GM21737 (cell line): ENCODE data around the gene ZNF462.

Experiments
- ATAC-seq: cut with Tn5 transposase; IDR thresholded peaks from one replicate; pipeline ENCODE4 v1.9.1; 2021; ENCODE audit warnings: mild to moderate bottlenecking, moderate library complexity; ENCODE audit not compliant: unreplicated experiment

ZNF462 gene

DNA sequence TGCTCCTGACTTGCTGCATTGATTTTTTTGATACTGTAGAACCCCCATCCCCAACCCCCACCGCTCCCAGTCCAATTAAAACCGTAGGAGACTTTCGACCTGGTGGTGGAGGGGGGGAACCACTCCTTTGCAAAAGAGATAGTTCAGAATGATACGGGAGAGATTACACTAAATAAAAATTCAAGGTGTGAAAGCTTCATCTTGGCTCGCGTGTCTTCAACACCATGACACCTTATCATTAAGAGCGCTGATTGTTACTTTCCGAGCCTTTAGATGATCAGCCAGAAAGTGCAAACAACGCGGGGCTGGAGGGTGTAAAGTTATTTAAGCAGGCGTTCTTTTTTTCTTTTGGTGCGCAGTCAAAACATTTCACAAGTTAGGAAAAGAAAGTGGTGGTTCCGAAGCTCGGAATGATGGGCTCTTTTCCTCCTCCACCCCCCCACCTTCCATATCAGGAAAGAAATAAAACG lies 1.3 kb upstream of the ZNF462 start:
- no peak for ATAC-seq

GRCh38 chr9:106862110-106862820 lies 701 bp upstream of the ZNF462 start:
- no peak for ATAC-seq

DNA sequence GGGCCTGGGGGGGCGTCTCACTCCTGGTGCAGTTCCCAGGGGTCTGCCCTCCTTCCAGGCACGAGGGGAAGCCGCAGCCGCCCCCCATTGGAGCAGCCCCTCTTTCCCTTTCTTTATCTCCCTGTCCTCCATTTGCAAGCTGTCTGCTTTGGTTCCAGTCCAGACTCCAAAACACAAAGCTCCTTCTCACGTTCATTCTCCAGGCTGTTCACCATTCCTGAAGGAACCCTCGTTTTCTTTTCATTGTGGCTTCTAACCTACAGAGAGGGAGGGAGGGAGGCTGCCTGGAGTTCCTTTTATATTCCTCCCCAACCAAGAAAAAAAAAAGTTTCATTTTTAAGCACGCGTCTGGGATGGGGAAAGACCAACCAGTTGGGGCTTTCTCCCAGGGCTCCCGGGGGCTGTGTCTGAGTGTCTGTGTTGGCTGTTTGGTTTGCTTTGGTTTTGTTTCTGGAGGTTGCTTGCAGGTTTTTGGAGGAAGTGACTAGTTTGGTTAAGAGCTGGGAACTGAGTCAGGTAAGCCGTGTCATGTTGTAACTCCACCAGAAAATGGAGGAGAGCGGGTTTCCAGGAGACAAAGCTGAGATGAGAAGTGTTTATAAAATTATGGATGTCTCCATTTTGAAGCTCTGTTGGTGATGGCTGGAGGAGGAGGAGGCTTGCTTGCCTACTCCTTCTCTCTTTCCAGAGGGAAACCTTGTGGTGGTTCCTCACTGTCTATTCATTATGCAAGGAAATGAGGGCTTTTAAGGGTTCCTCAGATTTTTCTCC lies 1.6 kb downstream of the ZNF462 start:
- no peak for ATAC-seq

DNA sequence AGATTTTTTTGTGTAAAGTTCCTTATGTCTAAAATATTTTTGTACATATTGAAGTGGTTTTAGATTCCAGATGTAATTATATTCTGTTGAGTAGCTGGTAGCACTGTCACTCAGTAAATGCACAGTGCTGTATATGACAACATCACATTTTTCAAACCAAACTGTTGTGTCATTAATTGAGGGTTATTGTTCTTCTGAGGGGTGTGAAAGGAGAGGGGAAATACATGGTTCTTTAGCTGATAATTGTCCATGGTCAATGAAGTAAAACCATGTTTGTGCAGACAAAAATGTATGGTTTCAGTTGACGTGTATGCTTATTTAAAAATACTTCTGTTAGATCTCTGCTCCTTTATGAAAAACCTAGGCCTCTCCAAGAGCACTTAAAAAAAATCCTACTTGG lies 3.3 kb downstream of the ZNF462 start:
- no peak for ATAC-seq

DNA sequence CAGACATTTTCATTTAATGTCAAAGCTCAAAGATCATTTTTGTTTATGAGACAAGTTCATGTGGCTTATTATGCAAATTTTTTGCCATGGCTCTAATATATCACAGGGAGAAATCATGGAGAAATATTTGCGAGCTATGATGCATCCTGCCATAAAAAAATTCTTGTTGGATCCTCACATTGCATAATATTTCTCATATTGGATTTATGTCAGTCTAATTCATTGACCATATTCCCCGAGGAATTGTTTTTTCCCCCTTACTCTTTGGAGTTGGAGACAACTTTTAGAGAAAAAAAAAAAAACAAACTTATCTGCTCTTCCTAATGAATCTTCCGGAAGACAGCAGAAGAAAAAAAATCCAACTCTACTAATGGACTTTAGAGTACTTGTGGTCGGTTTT lies 4.3 kb downstream of the ZNF462 start:
- no peak for ATAC-seq

- no peak for ATAC-seq
Observed at GRCh38 chr9:106868087-106868486, 5.1 kb downstream of the ZNF462 start.

DNA sequence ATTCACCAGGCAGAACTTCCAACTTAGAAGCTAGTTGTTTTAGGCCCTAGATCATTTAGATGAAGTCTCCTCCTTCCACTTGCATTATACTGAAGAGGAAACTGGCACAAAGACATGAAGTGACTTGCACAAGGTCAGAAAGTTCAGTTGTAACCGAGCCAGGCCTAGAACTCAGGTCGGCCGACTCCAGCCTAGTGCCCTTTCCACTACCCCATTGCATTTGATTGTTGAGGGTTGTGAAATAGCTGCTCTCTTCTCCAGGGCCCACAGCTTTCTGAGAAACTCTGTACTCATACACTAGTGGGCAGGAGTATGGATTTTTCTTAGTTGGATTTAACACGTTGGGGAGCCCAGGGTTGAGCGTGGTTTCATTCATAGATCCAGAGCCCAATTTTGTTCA lies 5.6 kb downstream of the ZNF462 start:
- ATAC-seq = no peak

DNA sequence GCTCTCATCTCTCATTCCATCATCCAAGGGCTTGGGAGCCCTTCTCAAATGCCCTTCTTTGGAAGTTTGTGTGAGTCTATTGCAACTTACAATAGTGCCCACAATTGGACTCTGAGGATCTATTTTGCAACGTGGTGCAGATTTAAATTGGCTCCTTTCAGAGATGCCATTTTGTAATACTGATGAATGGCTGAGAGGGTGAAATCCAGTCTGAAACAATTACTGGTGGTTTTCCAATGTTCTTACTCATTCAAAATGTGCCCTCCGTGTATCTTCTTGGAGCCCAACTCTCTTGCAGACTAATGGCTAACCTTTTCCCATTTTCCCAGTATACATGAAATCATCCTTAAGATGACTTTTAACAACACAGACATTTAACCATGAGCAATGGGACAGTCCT lies 6.1 kb downstream of the ZNF462 start:
- ATAC-seq = no peak

GRCh38 chr9:106869458-106869857 lies 6.5 kb downstream of the ZNF462 start:
- ATAC-seq = no peak

GRCh38 chr9:106872641-106873040 lies 9.7 kb downstream of the ZNF462 start:
- no peak for ATAC-seq

DNA sequence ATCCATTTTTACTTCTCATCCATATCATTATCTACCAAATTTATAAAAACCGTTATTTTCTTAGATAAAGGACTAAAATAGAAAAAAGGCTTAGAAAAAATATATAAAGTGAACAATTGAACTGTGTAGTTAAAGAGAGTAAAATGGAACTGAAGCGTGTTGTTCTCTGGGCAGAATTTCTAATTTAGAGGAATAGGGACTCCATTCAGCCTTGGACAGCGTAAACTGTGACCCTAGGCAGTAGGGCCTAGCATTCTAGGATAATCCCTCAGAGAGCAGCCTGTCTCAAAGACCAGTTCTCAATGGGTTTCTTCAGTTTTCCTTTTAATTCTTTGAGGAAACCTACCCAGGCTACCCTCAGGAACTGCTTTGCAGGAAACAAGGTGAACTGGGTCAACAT lies 11.1 kb downstream of the ZNF462 start:
- no peak for ATAC-seq

DNA sequence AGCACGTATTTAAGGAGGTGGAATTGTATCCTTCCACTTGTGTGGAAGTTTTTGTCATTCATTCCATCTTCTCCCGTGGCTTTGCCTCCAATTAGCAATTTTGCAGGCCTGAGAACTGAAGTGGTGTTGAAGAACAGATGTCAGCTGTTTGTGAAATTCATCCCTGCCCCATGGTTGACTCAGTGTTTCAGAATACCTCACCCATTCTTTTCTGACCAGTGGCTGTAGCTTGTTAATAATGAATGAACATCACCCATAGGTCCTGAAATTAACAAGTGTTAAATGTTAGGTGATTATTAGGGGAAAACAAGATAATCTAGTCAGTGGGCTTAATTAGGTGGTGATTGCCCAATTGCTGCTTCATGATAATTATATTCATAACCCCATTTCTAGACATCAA lies 11.7 kb downstream of the ZNF462 start:
- ATAC-seq = no peak

DNA sequence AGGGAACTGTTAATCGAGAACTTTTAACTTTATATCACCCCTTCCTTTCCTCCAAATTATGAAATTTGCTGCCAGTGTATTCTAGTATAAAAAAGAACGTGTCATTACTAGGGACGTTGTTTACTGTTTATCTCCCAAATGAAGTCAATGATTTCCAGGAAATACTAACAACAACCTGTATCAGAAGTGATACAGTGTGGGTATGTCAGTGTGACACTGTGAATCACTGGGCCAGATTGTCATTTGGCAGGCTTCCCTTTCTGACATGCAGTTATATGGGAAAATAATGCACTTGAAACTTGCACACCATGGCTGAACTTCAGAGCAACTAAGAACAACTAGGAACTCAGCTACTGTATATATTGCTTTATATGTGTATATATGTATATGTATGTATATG lies 12.6 kb downstream of the ZNF462 start:
- no peak for ATAC-seq

DNA sequence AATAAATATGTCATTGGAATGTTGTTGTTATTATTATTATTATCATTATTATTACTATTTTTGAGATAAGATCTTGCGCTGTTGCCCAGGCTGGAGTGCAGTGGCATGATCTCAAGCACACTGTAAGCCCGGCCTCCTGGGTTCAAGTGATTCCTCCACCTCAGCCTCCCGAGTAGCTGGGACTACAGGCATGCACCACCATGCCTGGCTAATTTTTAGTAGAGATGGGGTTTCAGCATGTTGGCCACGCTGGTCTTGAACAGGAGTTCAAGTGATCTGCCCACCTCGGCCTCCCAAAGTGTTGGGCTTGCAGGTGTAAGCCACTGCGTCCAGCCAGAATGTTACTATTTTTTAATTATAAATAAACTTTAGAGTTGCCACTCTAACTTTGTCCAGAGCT lies 14.4 kb downstream of the ZNF462 start:
- no peak for ATAC-seq

- ATAC-seq = no peak
Observed at GRCh38 chr9:106878081-106878837, 15.3 kb downstream of the ZNF462 start.

- no peak for ATAC-seq
Observed at GRCh38 chr9:106878934-106879333, 16.0 kb downstream of the ZNF462 start.

GRCh38 chr9:106879439-106879882 lies 16.5 kb downstream of the ZNF462 start:
- ATAC-seq = no peak

- ATAC-seq = no peak
Observed at GRCh38 chr9:106880081-106880480, 17.1 kb downstream of the ZNF462 start.

DNA sequence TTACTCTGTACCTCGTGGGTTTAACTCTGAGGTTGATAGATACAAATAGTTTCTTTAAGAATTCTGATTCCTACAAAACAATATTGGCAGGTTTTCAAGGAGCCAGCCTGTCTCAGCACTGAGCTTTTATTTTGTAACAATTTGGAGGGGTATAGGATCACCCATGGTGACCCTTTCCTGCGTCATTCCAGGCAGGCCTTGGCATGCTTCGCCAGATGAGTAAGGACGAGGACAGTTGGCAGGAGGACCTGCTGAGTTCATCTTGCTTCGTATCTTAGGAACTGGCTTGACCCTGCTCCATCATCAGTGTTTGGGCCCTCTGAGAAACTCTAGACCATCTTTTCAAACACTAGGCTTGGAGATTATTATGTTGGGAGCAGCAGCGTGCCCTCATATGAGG lies 17.9 kb downstream of the ZNF462 start:
- ATAC-seq = no peak

- ATAC-seq = no peak
Observed at GRCh38 chr9:106883030-106883429, 20.1 kb downstream of the ZNF462 start.

DNA sequence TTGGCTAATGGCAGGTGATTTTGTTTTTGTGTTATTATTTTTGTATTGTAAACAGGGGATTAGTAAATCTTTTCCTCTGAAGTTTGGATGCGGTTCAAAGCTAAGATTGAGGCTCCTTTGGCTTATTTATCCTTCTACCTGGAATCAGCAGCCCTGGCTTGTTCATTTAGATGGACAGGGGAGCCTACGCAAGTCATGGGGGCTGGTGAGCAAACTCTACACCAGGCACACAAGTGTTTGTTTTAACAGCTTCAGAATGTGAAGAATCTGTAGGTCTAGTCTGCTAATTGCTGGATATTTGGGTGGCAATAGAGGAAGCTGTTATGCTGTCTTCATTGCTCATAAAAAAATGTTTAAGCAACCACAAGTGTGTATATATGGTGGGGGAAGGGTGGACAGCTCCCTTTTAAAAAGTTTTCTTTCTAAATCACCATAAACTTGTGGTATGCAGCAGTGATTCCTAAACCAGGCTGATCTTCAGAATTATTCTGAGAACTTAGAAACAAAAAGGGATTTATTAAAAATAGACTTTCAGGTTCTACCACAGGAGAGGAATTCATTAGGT lies 20.7 kb downstream of the ZNF462 start:
- ATAC-seq = no peak
